SIG-M5 treated with dmso at 0.1 percent for 504 hours (cell line): ENCODE measurements around the gene CASP5.
"Not testable (repeated sequence)": the region's sequence is repeated elsewhere in the genome, so short reads cannot be mapped to it uniquely, and the experiment has no call there.

ENCODE experiments used
- DNase-seq: peaks from one replicate; lab custom pipeline; 2025; ENCODE audit not compliant: unreplicated experiment; lab: John Stamatoyannopoulos, UW

CASP5 gene

GRCh38 chr11:105033781-105034180 is 10.8 kb upstream of the CASP5 start:
- peak; percentile 9 for DNase-seq

DNA sequence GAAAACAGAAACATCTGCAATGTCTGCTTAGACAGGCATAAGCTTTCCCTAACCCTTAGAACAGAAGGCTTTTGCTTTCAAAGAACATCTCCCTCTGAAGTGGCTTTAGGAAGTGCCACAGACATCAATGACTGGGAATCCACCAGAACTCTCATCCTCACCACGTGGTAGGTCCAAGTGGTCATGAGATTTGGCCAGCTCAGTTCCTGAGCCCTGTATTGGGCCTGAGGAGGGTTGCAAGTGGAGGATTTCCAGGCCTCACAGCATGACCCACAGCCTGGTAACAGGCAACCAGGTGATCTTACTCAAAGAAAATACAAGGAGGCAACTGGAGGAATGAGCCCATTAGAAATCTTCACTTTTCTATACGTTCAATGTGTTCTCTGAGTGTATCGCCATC is 10.4 kb upstream of the CASP5 start:
- DNase-seq = no peak

DNA sequence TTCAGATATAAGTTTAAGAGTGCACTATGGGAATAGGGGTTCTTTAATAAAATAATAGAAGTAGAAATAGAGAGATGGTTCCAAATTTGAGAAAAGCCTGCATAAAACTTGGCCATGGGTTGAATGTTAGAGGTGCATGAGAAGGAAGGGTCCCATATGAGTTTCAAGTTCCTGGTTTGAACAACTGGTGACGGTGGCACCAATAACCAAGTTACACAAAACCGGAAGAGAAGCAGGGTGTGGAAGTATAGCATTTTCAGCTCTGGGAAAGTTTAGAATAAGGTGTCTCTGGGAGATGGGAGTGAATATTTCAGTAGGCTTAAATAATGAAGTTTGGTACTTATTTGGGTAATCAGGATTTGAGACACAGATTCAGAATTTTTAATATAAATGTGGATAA is 9.5 kb upstream of the CASP5 start:
- no peak for DNase-seq

DNA sequence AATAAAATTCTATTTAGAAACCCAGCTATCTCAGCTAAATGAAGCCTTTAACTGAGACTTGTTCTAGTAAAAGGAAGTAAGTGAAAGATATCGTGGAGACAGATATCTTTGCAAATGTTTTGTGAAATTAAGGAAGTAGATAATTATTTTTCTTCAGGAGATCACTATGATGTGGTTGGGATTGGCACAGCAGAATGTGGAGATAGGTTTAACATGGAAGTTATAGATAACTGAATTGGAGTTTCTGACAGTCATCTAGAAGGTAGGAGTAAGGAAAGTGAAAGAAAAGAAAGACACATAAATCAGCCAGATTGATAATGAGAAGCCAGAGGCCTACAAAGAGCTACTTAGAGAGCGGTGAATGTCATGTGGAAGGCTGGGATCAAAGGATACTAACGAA is 4.7 kb upstream of the CASP5 start:
- DNase-seq = no peak

GRCh38 chr11:105024394-105024793 is 1.4 kb upstream of the CASP5 start:
- DNase-seq = no peak

GRCh38 chr11:105022527-105022926 is 441 bp downstream of the CASP5 start:
- DNase-seq = no peak

DNA sequence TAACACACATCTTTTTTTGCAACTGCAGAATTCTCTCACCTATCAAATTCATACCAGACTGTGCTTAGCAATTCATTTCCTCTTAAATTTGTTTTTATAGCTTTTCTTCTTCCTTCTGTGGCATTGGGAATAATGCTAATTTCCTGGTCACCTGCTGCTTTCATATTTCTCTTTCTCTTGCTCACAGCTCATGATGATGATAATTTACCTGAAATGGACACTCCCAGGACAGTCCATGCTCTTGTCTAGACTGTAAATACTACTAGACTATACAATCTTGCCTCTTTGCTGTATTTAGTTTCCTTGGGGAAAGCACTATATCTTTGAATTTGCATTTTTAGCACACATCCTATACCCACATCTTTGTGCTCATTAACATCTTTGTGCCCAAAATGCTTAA is 15.5 kb downstream of the CASP5 start:
- no peak for DNase-seq

GRCh38 chr11:105005451-105005845 is 17.5 kb downstream of the CASP5 start:
- no peak for DNase-seq

- DNase-seq = no peak
These were observed 18.9 kb downstream of the CASP5 start for GRCh38 chr11:105004021-105004420.

- no peak for DNase-seq
These were observed 19.8 kb downstream of the CASP5 start for GRCh38 chr11:105003151-105003550.

GRCh38 chr11:105000797-105001196 is 22.2 kb downstream of the CASP5 start:
- DNase-seq = no peak

- no peak for DNase-seq
These were observed 22.8 kb downstream of the CASP5 start for GRCh38 chr11:105000167-105000566.

DNA sequence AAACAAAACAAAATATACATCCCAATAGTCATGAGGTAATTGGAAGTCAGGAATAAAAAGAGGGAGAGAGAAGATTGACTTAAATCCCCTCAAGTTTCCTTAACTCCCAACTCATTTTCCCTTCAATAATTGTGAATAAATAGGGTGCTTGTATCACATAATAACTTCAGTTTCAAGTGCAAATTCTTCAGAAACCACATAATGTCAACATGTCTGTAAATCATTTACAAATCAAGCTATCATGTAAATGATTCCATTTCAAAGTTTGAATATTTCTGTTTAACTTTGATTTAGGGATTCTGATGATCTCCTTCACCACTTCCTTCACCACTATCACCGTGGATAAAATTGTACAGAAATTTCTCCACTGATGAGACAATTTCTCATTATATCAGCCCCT is 23.2 kb downstream of the CASP5 start:
- no peak for DNase-seq

GRCh38 chr11:104997288-104997687 is 25.7 kb downstream of the CASP5 start:
- no peak for DNase-seq

DNA sequence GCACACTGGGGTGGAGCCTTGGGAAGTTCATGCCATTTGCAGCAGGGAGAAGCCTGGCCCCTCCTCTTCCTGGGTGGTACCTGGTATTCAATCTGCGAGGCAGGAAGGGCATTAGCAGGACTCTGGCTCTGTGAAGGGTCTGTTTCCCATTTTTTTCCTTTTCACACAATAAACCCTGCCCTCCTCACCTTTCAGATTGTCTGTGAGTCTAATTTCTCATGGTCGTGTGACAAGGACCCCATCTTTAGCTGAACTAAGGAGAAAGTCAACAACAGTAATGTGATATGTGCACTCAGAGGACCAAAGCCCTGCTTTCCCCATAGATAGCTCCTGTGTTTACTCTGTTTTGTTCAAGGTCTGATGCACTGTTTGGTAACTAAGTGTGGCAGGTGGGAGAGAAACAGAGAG is 28.0 kb downstream of the CASP5 start:
- no peak for DNase-seq

DNA sequence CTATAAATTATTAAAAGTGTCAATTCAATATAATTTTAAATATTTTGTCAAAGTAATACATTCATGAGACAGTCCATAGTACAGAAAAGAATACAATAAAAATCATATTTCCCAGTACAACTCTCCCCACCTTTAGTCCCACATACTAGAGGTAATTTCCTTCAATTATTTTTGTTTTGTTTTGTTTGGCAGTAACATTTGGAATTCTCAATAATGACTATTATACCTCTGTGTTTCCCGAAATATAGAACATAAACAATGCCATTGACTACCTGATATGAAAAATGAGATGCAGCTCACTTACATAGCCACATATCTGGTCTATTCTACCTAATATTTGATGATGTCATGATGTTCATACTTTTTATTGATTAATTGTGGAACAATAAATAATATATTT is 30.2 kb downstream of the CASP5 start:
- DNase-seq = no peak

GRCh38 chr11:104991994-104992393 is 31.0 kb downstream of the CASP5 start:
- DNase-seq = no peak

DNA sequence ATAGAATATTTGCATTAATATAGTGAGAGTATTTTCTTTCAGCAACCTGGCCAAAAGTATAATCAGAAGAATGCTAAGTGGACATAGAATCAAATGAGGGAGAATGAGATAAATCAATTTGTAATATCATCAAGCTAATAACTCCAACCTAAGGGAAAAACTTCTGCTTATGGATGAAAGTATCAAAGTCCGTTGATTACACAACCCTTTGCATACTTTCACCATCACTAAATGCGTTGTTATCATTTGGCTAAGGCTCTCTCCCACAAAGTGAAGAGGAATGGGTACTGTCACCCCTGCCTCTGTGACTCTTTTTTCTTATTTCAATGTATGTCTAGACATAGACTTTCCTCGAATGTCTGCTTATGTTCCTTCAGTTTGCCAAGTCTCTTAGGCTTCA is 38.2 kb downstream of the CASP5 start:
- no peak for DNase-seq

- DNase-seq = no peak
These were observed 43.1 kb downstream of the CASP5 start for GRCh38 chr11:104979839-104980238.

- no peak for DNase-seq
These were observed 49.4 kb downstream of the CASP5 start for GRCh38 chr11:104973616-104974015.

GRCh38 chr11:104972924-104973323 is 50.0 kb downstream of the CASP5 start:
- not testable (repeated sequence) for DNase-seq

GRCh38 chr11:104970756-104971155 is 52.2 kb downstream of the CASP5 start:
- no peak for DNase-seq

- DNase-seq = no peak
These were observed 53.9 kb downstream of the CASP5 start for GRCh38 chr11:104968856-104969776.
